Measurements from ENCODE around the gene ABCG1.

ABCG1 gene

DNA sequence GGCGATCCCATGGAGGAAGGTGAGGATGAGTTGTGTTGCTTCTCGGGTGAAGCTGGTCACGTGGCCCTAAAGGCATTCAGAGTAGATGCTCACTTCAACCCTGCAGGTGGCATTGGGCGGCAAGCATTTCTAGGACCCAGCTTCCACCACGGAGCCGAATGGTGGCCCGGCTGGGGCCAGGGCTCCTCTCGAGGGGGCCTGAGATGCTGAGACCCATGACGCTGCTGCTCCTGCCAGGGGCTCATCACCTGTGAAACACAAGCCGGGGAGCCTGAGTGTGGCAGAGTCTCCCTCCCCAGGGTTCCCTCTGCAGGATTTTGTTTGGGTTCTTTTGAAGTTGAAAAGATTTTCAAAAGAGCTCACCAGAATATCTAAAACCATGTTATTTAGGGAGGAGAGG is 41.2 kb downstream of the ABCG1 start:
- Histone ChIP-seq H2BK5ac (ENCODE audit: low read length) (no peak overlapping the region), H3K4me2 (ENCODE audit: insufficient read depth, low read length, poor library complexity, severe bottlenecking) (no peak overlapping the region), H2AFZ (ENCODE audit: low read length) (no peak overlapping the region), H3K14ac (ENCODE audit: low read length) (no peak overlapping the region), H2BK12ac (ENCODE audit: low read length) (no peak overlapping the region), H4K91ac (ENCODE audit: low read depth, low read length, poor library complexity) (no peak overlapping the region), H3K36me3 (replicated peaks in 1 of 2; ENCODE audit: control insufficient read depth in 2 of 2, insufficient read depth in 2 of 2, low read length in 2 of 2) (peaks cover 0 to under 1% of the 10 kb centered on the region in 2 donors), H3K4me3 (ENCODE audit: low read length in 2 of 2) (no peak overlapping the region), H3K9ac (ENCODE audit: low read depth, low read length, poor library complexity) (no peak overlapping the region), H3K23ac (ENCODE audit: low read depth, low read length, poor library complexity) (no peak overlapping the region), H3K4me1 (ENCODE audit: control insufficient read depth in 2 of 2, insufficient read depth in 1 of 2, low read depth in 1 of 2, low read length in 2 of 2) (peaks cover 0 to 15% of the 10 kb centered on the region in 2 donors), H2BK120ac (ENCODE audit: low read depth, low read length) (no peak overlapping the region), H2AK5ac (ENCODE audit: low read depth, low read length) (no peak overlapping the region), H2BK15ac (ENCODE audit: low read length) (peak overlapping the region; percentile 27), H3K27ac (replicated peaks; ENCODE audit: low read length) (no peak overlapping the region), H3K18ac (ENCODE audit: low read length) (peak overlapping the region; percentile 20), H3K9me3 (replicated peaks in 1 of 2; ENCODE audit: control insufficient read depth in 2 of 2, insufficient read depth in 1 of 2, low read depth in 1 of 2, low read length in 2 of 2) (no peaks in the 10 kb centered on the region), H3K4ac (ENCODE audit: low read length) (no peak overlapping the region), H3K79me1 (ENCODE audit: low read depth, low read length) (no peaks in the 10 kb centered on the region), H3K27me3 (ENCODE audit: control insufficient read depth in 3 of 3, insufficient read depth in 3 of 3, low read depth in 1 of 3, low read length in 3 of 3) (peaks cover 0 to 5% (median 0%) of the 10 kb centered on the region in 3 experiments), H4K8ac (ENCODE audit: low read depth, low read length) (no peak overlapping the region)
- no CpG with 5 or more reads among the region's 10 CpGs for WGBS, 2 donors (ENCODE audit: extremely low coverage in 2 of 2, insufficient read length in 2 of 2, insufficient replicate concordance in 1 of 2)
- DNase-seq (ENCODE audit: low spot score) = no peak

DNA sequence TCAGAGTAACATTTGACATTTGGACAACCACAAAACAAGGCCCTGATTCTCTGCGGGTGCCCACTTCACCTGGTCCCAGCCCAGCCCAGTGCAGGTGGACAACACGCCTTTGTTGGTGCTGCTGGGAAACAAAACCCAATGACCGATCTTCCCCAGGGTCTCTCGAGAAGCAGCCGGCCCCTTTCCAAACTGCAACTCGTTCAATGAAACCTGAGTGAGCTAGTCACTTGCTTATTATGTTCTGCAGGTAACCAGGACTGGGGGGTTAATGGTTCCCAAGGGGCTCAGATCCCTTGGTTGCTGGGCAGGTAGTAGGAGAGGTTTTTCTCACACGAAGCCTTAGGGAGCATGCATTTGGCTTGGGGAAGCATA is 42.9 kb downstream of the ABCG1 start:
- Histone ChIP-seq H3K27ac (replicated peaks; ENCODE audit: low read length) (no peak overlapping the region), H3K4ac (ENCODE audit: low read length) (no peak overlapping the region), H3K9ac (ENCODE audit: low read depth, low read length, poor library complexity) (no peak overlapping the region), H2BK12ac (ENCODE audit: low read length) (no peak overlapping the region), H2AK5ac (ENCODE audit: low read depth, low read length) (no peak overlapping the region), H4K91ac (ENCODE audit: low read depth, low read length, poor library complexity) (no peak overlapping the region), H2BK15ac (ENCODE audit: low read length) (no peak overlapping the region), H3K9me3 (replicated peaks in 1 of 2; ENCODE audit: control insufficient read depth in 2 of 2, insufficient read depth in 1 of 2, low read depth in 1 of 2, low read length in 2 of 2) (no peaks in the 10 kb centered on the region), H3K4me2 (ENCODE audit: insufficient read depth, low read length, poor library complexity, severe bottlenecking) (no peak overlapping the region), H3K36me3 (replicated peaks in 1 of 2; ENCODE audit: control insufficient read depth in 2 of 2, insufficient read depth in 2 of 2, low read length in 2 of 2) (no peaks in the 10 kb centered on the region), H3K4me3 (ENCODE audit: low read length in 2 of 2) (no peak overlapping the region), H3K79me1 (ENCODE audit: low read depth, low read length) (no peaks in the 10 kb centered on the region), H2BK120ac (ENCODE audit: low read depth, low read length) (no peak overlapping the region), H3K18ac (ENCODE audit: low read length) (no peak overlapping the region), H3K4me1 (ENCODE audit: control insufficient read depth in 2 of 2, insufficient read depth in 1 of 2, low read depth in 1 of 2, low read length in 2 of 2) (peaks cover 0 to 12% of the 10 kb centered on the region in 2 donors), H3K14ac (ENCODE audit: low read length) (no peak overlapping the region), H2AFZ (ENCODE audit: low read length) (no peak overlapping the region), H4K8ac (ENCODE audit: low read depth, low read length) (no peak overlapping the region), H3K23ac (ENCODE audit: low read depth, low read length, poor library complexity) (no peak overlapping the region), H3K27me3 (ENCODE audit: control insufficient read depth in 3 of 3, insufficient read depth in 3 of 3, low read depth in 1 of 3, low read length in 3 of 3) (peaks cover 0 to 5% (median 0%) of the 10 kb centered on the region in 3 experiments), H2BK5ac (ENCODE audit: low read length) (no peak overlapping the region)
- DNase-seq (ENCODE audit: low spot score) = no peak
- no CpG with 5 or more reads among the region's 7 CpGs for WGBS, 2 donors (ENCODE audit: extremely low coverage in 2 of 2, insufficient read length in 2 of 2, insufficient replicate concordance in 1 of 2)

DNA sequence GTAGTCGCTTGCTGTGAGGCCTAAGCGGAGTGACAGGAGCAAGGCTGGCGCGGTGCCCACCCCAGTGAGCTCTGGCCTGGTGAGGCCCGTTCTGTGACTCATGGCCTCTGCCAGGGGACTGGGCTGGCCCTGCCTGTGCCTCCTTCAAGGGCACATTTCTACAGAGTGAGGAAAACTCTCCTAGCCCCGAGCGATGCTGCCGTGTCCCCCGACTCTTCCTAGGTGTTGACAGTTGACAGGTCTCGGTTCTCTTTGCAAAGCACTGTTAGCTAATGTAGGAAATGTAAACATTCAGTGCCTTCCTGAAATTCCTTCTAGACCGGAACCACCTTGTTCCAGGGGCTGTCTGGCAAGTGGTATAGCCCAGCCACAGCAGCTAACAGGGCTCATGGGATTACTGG is 43.9 kb downstream of the ABCG1 start:
- Histone ChIP-seq H3K27ac (replicated peaks; ENCODE audit: low read length) (no peak overlapping the region), H2AFZ (ENCODE audit: low read length) (no peak overlapping the region)
- no CpG with 5 or more reads among the region's 11 CpGs for WGBS, 2 donors (ENCODE audit: extremely low coverage in 2 of 2, insufficient read length in 2 of 2, insufficient replicate concordance in 1 of 2)

DNA sequence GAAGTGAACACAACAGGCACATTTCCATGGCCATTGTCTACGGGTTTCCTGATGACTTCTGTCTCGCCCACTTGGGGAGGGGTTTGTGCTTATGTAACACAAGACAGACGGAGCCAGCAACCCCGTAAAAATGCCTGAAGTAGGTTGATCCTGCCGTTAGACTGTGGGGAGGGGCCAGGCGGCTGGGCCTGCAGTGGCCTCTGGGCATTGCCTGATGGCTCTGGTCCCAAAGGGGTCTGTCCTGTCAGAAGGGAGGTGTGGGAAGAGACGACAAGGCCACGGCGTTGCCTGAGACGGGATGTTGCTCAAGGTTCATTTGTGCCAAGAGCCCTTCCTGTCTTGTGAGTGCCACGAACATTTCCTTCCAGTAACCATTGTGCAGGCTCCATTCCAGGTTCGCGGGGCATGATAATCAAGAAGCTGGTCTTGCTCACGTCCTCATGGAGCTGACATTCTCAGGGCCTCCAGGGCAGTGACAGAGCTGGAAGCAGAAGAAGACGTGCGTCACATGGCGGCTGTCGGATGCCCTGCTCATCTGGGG is 44.7 kb downstream of the ABCG1 start:
- Histone ChIP-seq H3K4ac (ENCODE audit: low read length) (no peak overlapping the region), H3K9ac (ENCODE audit: low read depth, low read length, poor library complexity) (no peak overlapping the region), H3K9me3 (replicated peaks in 1 of 2; ENCODE audit: control insufficient read depth in 2 of 2, insufficient read depth in 1 of 2, low read depth in 1 of 2, low read length in 2 of 2) (no peaks in the 10 kb centered on the region), H2AK5ac (ENCODE audit: low read depth, low read length) (no peak overlapping the region), H3K4me2 (ENCODE audit: insufficient read depth, low read length, poor library complexity, severe bottlenecking) (no peak overlapping the region), H3K4me3 (ENCODE audit: low read length in 2 of 2) (peak overlapping the region in 1 of 2 donors; percentile 16), H4K8ac (ENCODE audit: low read depth, low read length) (no peak overlapping the region), H2BK12ac (ENCODE audit: low read length) (no peak overlapping the region), H3K27ac (replicated peaks; ENCODE audit: low read length) (no peak overlapping the region), H3K27me3 (ENCODE audit: control insufficient read depth in 3 of 3, insufficient read depth in 3 of 3, low read depth in 1 of 3, low read length in 3 of 3) (peaks cover 0 to 5% (median 0%) of the 10 kb centered on the region in 3 experiments), H3K4me1 (ENCODE audit: control insufficient read depth in 2 of 2, insufficient read depth in 1 of 2, low read depth in 1 of 2, low read length in 2 of 2) (peaks cover 0 to 12% of the 10 kb centered on the region in 2 donors), H3K79me1 (ENCODE audit: low read depth, low read length) (no peaks in the 10 kb centered on the region), H2AFZ (ENCODE audit: low read length) (no peak overlapping the region), H3K36me3 (replicated peaks in 1 of 2; ENCODE audit: control insufficient read depth in 2 of 2, insufficient read depth in 2 of 2, low read length in 2 of 2) (no peaks in the 10 kb centered on the region), H3K14ac (ENCODE audit: low read length) (no peak overlapping the region), H4K91ac (ENCODE audit: low read depth, low read length, poor library complexity) (no peak overlapping the region), H3K18ac (ENCODE audit: low read length) (peak overlapping the region; percentile 28), H2BK5ac (ENCODE audit: low read length) (peak overlapping the region; percentile 16), H3K23ac (ENCODE audit: low read depth, low read length, poor library complexity) (no peak overlapping the region), H2BK15ac (ENCODE audit: low read length) (no peak overlapping the region), H2BK120ac (ENCODE audit: low read depth, low read length) (no peak overlapping the region)
- DNase-seq (ENCODE audit: low spot score) = no peak
- WGBS, 2 donors (ENCODE audit: extremely low coverage in 2 of 2, insufficient read length in 2 of 2, insufficient replicate concordance in 1 of 2) = no CpG with 5 or more reads among the region's 18 CpGs

More for the DNA sequence above, 43.9 kb downstream of the ABCG1 start:
- Histone ChIP-seq H3K4me1 (ENCODE audit: control insufficient read depth in 2 of 2, insufficient read depth in 1 of 2, low read depth in 1 of 2, low read length in 2 of 2) (peaks cover 0 to 12% of the 10 kb centered on the region in 2 donors), H3K4ac (ENCODE audit: low read length) (no peak overlapping the region), H3K27me3 (ENCODE audit: control insufficient read depth in 3 of 3, insufficient read depth in 3 of 3, low read depth in 1 of 3, low read length in 3 of 3) (peaks cover 0 to 5% (median 0%) of the 10 kb centered on the region in 3 experiments), H3K23ac (ENCODE audit: low read depth, low read length, poor library complexity) (no peak overlapping the region), H4K91ac (ENCODE audit: low read depth, low read length, poor library complexity) (no peak overlapping the region), H2BK5ac (ENCODE audit: low read length) (no peak overlapping the region), H2BK12ac (ENCODE audit: low read length) (no peak overlapping the region), H3K14ac (ENCODE audit: low read length) (no peak overlapping the region), H3K18ac (ENCODE audit: low read length) (no peak overlapping the region), H3K9me3 (replicated peaks in 1 of 2; ENCODE audit: control insufficient read depth in 2 of 2, insufficient read depth in 1 of 2, low read depth in 1 of 2, low read length in 2 of 2) (no peaks in the 10 kb centered on the region), H4K8ac (ENCODE audit: low read depth, low read length) (no peak overlapping the region), H2BK120ac (ENCODE audit: low read depth, low read length) (peak overlapping the region; percentile 40), H3K79me1 (ENCODE audit: low read depth, low read length) (no peaks in the 10 kb centered on the region), H3K9ac (ENCODE audit: low read depth, low read length, poor library complexity) (no peak overlapping the region), H2BK15ac (ENCODE audit: low read length) (no peak overlapping the region), H3K4me2 (ENCODE audit: insufficient read depth, low read length, poor library complexity, severe bottlenecking) (no peak overlapping the region), H3K36me3 (replicated peaks in 1 of 2; ENCODE audit: control insufficient read depth in 2 of 2, insufficient read depth in 2 of 2, low read length in 2 of 2) (no peaks in the 10 kb centered on the region), H2AK5ac (ENCODE audit: low read depth, low read length) (peak overlapping the region; percentile 18), H3K4me3 (ENCODE audit: low read length in 2 of 2) (no peak overlapping the region)
- DNase-seq (ENCODE audit: low spot score) = no peak

Data from neuronal stem cell (in vitro differentiated cells).